Measurements from ENCODE around the gene OR56A3. TPM values are rescaled to one million over a fixed set of nuclear protein-coding genes. Genes with fewer than 3 reads are reported as not detected.

The OR56A3 gene
- total RNA-seq, 2 donors from 2014 or later = not detected

- TF ChIP-seq CTCF (conservative IDR thresholded peaks at IDR 0.05) = no peak
- Histone ChIP-seq H3K27ac (ENCODE audit: low read depth, low read length) (no peak overlapping the region), H3K36me3 (ENCODE audit: control insufficient read depth, insufficient read depth, low read length) (no peaks in the 10 kb centered on the region), H3K4me1 (ENCODE audit: control insufficient read depth, insufficient read depth, low read length) (no peaks in the 10 kb centered on the region), H3K9ac (ENCODE audit: extremely low read depth, low read length, poor library complexity, severe bottlenecking) (no peak overlapping the region), H3K9me3 (ENCODE audit: control insufficient read depth, low read length) (peaks cover 13% of the 10 kb centered on the region), H3K4me3 (ENCODE audit: low read length) (no peak overlapping the region), H3K27me3 (ENCODE audit: control insufficient read depth, insufficient read depth, low read length, poor library complexity, severe bottlenecking) (no peaks in the 10 kb centered on the region)
- whole genome bisulfite sequencing, 2 experiments (ENCODE audit: insufficient coverage in 1 of 2, insufficient read length in 1 of 2) = 100% methylated on average over 1 of the region's 2 CpGs
- H3K4me3 Mint-ChIP-seq = no peak overlapping the region
- DNase-seq = no peak
- H3K9me3 Mint-ChIP-seq = peaks cover 16% of the 10 kb centered on the region
- no peak overlapping the region for H3K27ac Mint-ChIP-seq
- H3K27me3 Mint-ChIP-seq (ENCODE audit: insufficient read depth) = peaks cover 5% of the 10 kb centered on the region
- H3K4me1 Mint-ChIP-seq = no peaks in the 10 kb centered on the region
- H3K36me3 Mint-ChIP-seq (ENCODE audit: low read depth) = no peaks in the 10 kb centered on the region
Measured at GRCh38 chr11:5966958-5967357, 24.9 kb downstream of the OR56A3 start.

GRCh38 chr11:5967708-5968107 lies 25.7 kb downstream of the OR56A3 start:
- Mint-ChIP-seq H3K27me3 (ENCODE audit: insufficient read depth) (peaks cover 8% of the 10 kb centered on the region), H3K36me3 (ENCODE audit: low read depth) (no peaks in the 10 kb centered on the region), H3K4me1 (no peaks in the 10 kb centered on the region), H3K4me3 (no peak overlapping the region), H3K9me3 (peaks cover 11% of the 10 kb centered on the region), H3K27ac (no peak overlapping the region)
- H3K9ac ChIP-seq (ENCODE audit: extremely low read depth, low read length, poor library complexity, severe bottlenecking) = no peak overlapping the region
- H3K4me3 ChIP-seq (ENCODE audit: low read length) = no peak overlapping the region
- H3K36me3 ChIP-seq (ENCODE audit: control insufficient read depth, insufficient read depth, low read length) = no peaks in the 10 kb centered on the region
- WGBS, 2 experiments (ENCODE audit: insufficient coverage in 1 of 2, insufficient read length in 1 of 2) = 50 to 60% methylated on average over 2 to 3 of the region's 3 CpGs
- TF ChIP-seq CTCF (conservative IDR thresholded peaks at IDR 0.05) = no peak
- H3K4me1 ChIP-seq (ENCODE audit: control insufficient read depth, insufficient read depth, low read length) = no peaks in the 10 kb centered on the region
- H3K27me3 ChIP-seq (ENCODE audit: control insufficient read depth, insufficient read depth, low read length, poor library complexity, severe bottlenecking) = no peaks in the 10 kb centered on the region
- DNase-seq = no peak
- no peak overlapping the region for H3K27ac ChIP-seq (ENCODE audit: low read depth, low read length)
- peaks cover 9% of the 10 kb centered on the region for H3K9me3 ChIP-seq (ENCODE audit: control insufficient read depth, low read length)

GRCh38 chr11:5968394-5968793 lies 26.3 kb downstream of the OR56A3 start, which contains the start of gene OR56A5:
OR56A5 (minus strand) TSS chr11:5968494; CDS start chr11:5968494, 0 bp downstream.
- no peaks in the 10 kb centered on the region for H3K27me3 ChIP-seq (ENCODE audit: control insufficient read depth, insufficient read depth, low read length, poor library complexity, severe bottlenecking)
- peaks cover 8% of the 10 kb centered on the region for H3K27me3 Mint-ChIP-seq (ENCODE audit: insufficient read depth)
- H3K4me3 ChIP-seq (ENCODE audit: low read length) = no peak within 1 kb of the TSS
- DNase-seq = no peak
- peaks cover 2% of the 10 kb centered on the region for H3K9me3 ChIP-seq (ENCODE audit: control insufficient read depth, low read length)
- no peak within 1 kb of the TSS for H3K4me3 Mint-ChIP-seq
- H3K36me3 Mint-ChIP-seq (ENCODE audit: low read depth) = no peaks in the 10 kb centered on the region
- no peak within 1 kb of the TSS for H3K9ac ChIP-seq (ENCODE audit: extremely low read depth, low read length, poor library complexity, severe bottlenecking)
- peaks cover 4% of the 10 kb centered on the region for H3K9me3 Mint-ChIP-seq
- no peaks in the 10 kb centered on the region for H3K4me1 Mint-ChIP-seq
- no peak for TF ChIP-seq CTCF (conservative IDR thresholded peaks at IDR 0.05)
- no peaks in the 10 kb centered on the region for H3K4me1 ChIP-seq (ENCODE audit: control insufficient read depth, insufficient read depth, low read length)
- no peaks in the 10 kb centered on the region for H3K36me3 ChIP-seq (ENCODE audit: control insufficient read depth, insufficient read depth, low read length)
- no peak within 1 kb of the TSS for H3K27ac Mint-ChIP-seq
- no peak within 1 kb of the TSS for H3K27ac ChIP-seq (ENCODE audit: low read depth, low read length)

All from endodermal cell (in vitro differentiated cells).